HepG2 (cell line): ENCODE data around the gene GMFB. TPM values are rescaled to one million over a fixed set of nuclear protein-coding genes. Genes with fewer than 3 reads are reported as not detected.

ENCODE experiments used
- BRCA1 ChIP-seq: sonication (generic); formaldehyde crosslinking; IDR thresholded peaks from 2 replicates; pipeline ENCODE4 v1.4.0; 2020; ENCODE audit warnings: missing genetic modification reagents
- GLI4 ChIP-seq: sonication (generic); formaldehyde crosslinking; IDR thresholded peaks from 2 replicates; pipeline ENCODE4 v1.5.1; 2020; ENCODE audit warnings: missing genetic modification reagents, mild to moderate bottlenecking, moderate library complexity, borderline replicate concordance
- HNRNPL ChIP-seq: fragments of 200-400 bp; formaldehyde crosslinking; IDR thresholded peaks from 2 replicates; pipeline ENCODE4 v1.6.1; 2017; ENCODE audit warnings: mild to moderate bottlenecking, low read depth, low read length
- MAF1 ChIP-seq: sonication (generic); formaldehyde crosslinking; IDR thresholded peaks from 2 replicates; pipeline ENCODE4 v1.5.0; 2020; ENCODE audit warnings: missing genetic modification reagents, borderline replicate concordance
- MEF2D ChIP-seq: sonication (generic); formaldehyde crosslinking; IDR thresholded peaks from 2 replicates; pipeline ENCODE4 v1.5.1; 2020; ENCODE audit warnings: mild to moderate bottlenecking, missing genetic modification reagents
- NFYB ChIP-seq: sonication (generic); formaldehyde crosslinking; IDR thresholded peaks from 2 replicates; pipeline ENCODE4 v1.4.0; 2020; ENCODE audit warnings: missing genetic modification reagents
- PHB2 ChIP-seq: fragments of 450-650 bp; IDR thresholded peaks from 2 replicates; pipeline ENCODE4 v1.6.1; 2018; ENCODE audit not compliant: partially characterized antibody
- RFX3 ChIP-seq: IDR thresholded peaks from 2 replicates; pipeline ENCODE4 v1.6.1; 2016; ENCODE audit warnings: missing biosample characterization, missing genetic modification reagents
- RFX5 ChIP-seq: IDR thresholded peaks from 2 replicates; pipeline ENCODE4 v1.6.1; 2011; ENCODE audit warnings: low read depth, low read length, improper control_type of control experiment
- TBL1XR1 ChIP-seq: fragments of 150-350 bp; IDR thresholded peaks from 2 replicates; pipeline ENCODE4 v1.6.1; 2014; ENCODE audit warnings: borderline replicate concordance, low read length; ENCODE audit not compliant: partially characterized antibody
- ZKSCAN8 ChIP-seq: IDR thresholded peaks from 2 replicates; pipeline ENCODE4 v1.6.1; 2016; ENCODE audit warnings: borderline replicate concordance, missing genetic modification reagents, missing compliant biosample characterization
- ZNF329 ChIP-seq: sonication (generic); formaldehyde crosslinking; IDR thresholded peaks from 2 replicates; pipeline ENCODE4 v1.9.0; 2021; ENCODE audit warnings: low read depth, mild to moderate bottlenecking, missing genetic modification reagents
- ZNF644 ChIP-seq: IDR thresholded peaks from 2 replicates; pipeline ENCODE4 v1.6.1; 2016; ENCODE audit warnings: low read depth
- ZNF782 ChIP-seq: sonication (generic); formaldehyde crosslinking; IDR thresholded peaks from 2 replicates; pipeline ENCODE4 v1.4.0; 2020; ENCODE audit warnings: missing genetic modification reagents, mild to moderate bottlenecking, borderline replicate concordance
- ZNF883 ChIP-seq: sonication (generic); formaldehyde crosslinking; IDR thresholded peaks from 2 replicates; pipeline ENCODE4 v1.5.1; 2020; ENCODE audit warnings: mild to moderate bottlenecking, missing genetic modification reagents; ENCODE audit errors: not compliant biosample characterization
- ZSCAN30 ChIP-seq: sonication (generic); formaldehyde crosslinking; IDR thresholded peaks from 2 replicates; pipeline ENCODE4 v1.5.0; 2020; ENCODE audit warnings: mild to moderate bottlenecking, missing genetic modification reagents
- polyA plus RNA-seq, 8 experiments: library from polyadenylated mRNA; depleted of rRNA in 3 of 8; stranded (reverse) in 7 of 8; unstranded in 1 of 8; fragments of >200 nt; fragmentation: Illumina TruSeq in 4 of 8; extraction: Trizol in 4 of 8; gene quantifications; 2 replicates each; pipeline versions ENCODE4 v1.2.1 to v1.2.3, GENCODE V29; 2011 to 2016; ENCODE audit warnings: low read depth in 4 of 8, missing spikeins in 1 of 8, mixed read lengths in 1 of 8; ENCODE audit not compliant: insufficient read depth in 1 of 8
- total RNA-seq, 5 experiments: library from RNA; depleted of rRNA; stranded (reverse); fragments of >200 nt; fragmentation: Illumina TruSeq; extraction: Trizol; gene quantifications; 2 replicates each; pipeline ENCODE4 v1.2.3, GENCODE V29; 2016; ENCODE audit warnings: low read depth in 1 of 5
- TF ChIP-seq, protein P1 (sequence below): sonication (generic); formaldehyde crosslinking; IDR thresholded peaks from 2 replicates; pipeline ENCODE4 v1.5.0; 2020; ENCODE audit warnings: missing genetic modification reagents, mild to moderate bottlenecking, borderline replicate concordance
- TF ChIP-seq, protein P2 (sequence below): sonication (generic); formaldehyde crosslinking; IDR thresholded peaks from 2 replicates; pipeline ENCODE4 v1.5.1; 2020; ENCODE audit warnings: mild to moderate bottlenecking, missing genetic modification reagents, borderline replicate concordance
- TF ChIP-seq, protein P3 (sequence below): sonication (generic); formaldehyde crosslinking; IDR thresholded peaks from 2 replicates; pipeline ENCODE4 v1.5.0; 2020; ENCODE audit warnings: mild to moderate bottlenecking, missing genetic modification reagents

Gene GMFB
- total and polyA plus RNA-seq, 2 of the 13 experiments (the other 11 are each of a cell fraction or from before 2014, with no cell fraction given): 17.3 to 68.2 TPM

DNA sequence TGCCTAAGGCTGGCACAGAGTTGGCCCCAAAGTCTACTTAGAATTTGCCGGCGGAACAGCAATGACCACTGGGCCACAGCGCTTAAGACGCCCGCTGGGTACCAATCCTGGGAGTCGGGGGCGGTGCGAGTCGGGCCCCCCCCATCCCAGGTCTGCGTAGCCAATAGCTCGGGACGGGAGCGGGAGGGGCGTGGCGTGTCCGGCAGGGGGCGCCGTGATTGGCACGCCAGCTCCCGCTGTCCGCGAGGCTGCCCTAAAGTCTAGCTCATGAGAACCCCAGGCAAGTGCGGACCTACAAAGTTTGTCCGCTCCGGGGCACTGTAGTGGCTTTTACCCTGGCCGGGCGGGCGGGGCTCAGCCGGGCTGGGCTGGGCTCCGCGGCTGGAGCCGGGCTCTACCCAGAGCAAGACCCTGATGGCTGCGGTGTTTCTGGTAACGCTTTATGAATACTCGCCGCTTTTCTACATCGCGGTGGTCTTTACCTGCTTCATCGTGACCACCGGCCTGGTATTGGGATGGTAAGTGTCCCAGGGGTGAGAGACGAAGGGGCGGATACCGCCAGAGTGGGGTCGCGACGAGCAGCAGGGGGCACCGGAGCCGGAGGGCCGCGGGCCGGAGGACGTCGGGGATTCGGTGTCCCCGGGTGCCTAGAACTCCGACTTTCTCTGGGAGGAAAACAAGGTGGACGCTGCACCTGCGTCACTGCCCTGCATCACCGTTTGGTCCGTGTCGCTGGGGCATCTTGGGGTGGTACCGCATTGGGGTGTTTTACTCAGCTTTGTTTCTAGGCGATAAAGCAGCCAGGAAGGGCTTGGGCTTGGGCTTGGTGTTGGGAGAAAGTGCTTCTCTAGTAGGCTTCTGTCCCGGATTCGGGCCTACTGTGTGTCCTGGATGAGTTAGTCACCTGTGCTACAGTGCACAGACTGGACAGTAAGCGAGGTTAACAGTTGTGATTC, 21.0 kb upstream of the GMFB start, which contains the start of gene CGRRF1 (continued):
- TF ChIP-seq, protein P1, sequence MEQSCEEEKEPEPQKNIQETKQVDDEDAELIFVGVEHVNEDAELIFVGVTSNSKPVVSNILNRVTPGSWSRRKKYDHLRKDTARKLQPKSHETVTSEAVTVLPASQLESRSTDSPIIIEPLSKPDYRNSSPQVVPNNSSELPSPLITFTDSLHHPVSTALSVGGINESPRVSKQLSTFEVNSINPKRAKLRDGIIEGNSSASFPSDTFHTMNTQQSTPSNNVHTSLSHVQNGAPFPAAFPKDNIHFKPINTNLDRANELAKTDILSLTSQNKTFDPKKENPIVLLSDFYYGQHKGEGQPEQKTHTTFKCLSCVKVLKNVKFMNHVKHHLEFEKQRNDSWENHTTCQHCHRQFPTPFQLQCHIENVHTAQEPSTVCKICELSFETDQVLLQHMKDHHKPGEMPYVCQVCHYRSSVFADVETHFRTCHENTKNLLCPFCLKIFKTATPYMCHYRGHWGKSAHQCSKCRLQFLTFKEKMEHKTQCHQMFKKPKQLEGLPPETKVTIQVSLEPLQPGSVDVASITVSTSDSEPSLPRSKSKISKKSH (CRISPR knock-in tag): no peak
- TF ChIP-seq HNRNPL (0 out of 2 replicates have a peak, but pooled peaks have one; percentile 52), ZNF883 (CRISPR knock-in tag) (peak; percentile 88), BRCA1 (peak; percentile 87), ZNF644 (CRISPR knock-in tag) (no peak), MAF1 (CRISPR knock-in tag) (no peak), ZNF329 (CRISPR knock-in tag) (no peak), PHB2 (no peak), NFYB (CRISPR knock-in tag) (peak; percentile 81), TBL1XR1 (peak; percentile 44), ZSCAN30 (CRISPR knock-in tag) (0 out of 2 replicates have a peak, but pooled peaks have one; percentile 34), RFX5 (peak; percentile 32; the same call in 1 of the 2 replicates), ZNF782 (CRISPR knock-in tag) (0 out of 2 replicates have a peak, but pooled peaks have one; percentile 22), RFX3 (no peak), ZKSCAN8 (CRISPR knock-in tag) (no peak; the same call in none of the 2 replicates), MEF2D (CRISPR knock-in tag) (peak; percentile 75; the same call in 1 of the 2 replicates), GLI4 (CRISPR knock-in tag) (peak; percentile 88; the same call in 1 of the 2 replicates)
- TF ChIP-seq, protein P2, sequence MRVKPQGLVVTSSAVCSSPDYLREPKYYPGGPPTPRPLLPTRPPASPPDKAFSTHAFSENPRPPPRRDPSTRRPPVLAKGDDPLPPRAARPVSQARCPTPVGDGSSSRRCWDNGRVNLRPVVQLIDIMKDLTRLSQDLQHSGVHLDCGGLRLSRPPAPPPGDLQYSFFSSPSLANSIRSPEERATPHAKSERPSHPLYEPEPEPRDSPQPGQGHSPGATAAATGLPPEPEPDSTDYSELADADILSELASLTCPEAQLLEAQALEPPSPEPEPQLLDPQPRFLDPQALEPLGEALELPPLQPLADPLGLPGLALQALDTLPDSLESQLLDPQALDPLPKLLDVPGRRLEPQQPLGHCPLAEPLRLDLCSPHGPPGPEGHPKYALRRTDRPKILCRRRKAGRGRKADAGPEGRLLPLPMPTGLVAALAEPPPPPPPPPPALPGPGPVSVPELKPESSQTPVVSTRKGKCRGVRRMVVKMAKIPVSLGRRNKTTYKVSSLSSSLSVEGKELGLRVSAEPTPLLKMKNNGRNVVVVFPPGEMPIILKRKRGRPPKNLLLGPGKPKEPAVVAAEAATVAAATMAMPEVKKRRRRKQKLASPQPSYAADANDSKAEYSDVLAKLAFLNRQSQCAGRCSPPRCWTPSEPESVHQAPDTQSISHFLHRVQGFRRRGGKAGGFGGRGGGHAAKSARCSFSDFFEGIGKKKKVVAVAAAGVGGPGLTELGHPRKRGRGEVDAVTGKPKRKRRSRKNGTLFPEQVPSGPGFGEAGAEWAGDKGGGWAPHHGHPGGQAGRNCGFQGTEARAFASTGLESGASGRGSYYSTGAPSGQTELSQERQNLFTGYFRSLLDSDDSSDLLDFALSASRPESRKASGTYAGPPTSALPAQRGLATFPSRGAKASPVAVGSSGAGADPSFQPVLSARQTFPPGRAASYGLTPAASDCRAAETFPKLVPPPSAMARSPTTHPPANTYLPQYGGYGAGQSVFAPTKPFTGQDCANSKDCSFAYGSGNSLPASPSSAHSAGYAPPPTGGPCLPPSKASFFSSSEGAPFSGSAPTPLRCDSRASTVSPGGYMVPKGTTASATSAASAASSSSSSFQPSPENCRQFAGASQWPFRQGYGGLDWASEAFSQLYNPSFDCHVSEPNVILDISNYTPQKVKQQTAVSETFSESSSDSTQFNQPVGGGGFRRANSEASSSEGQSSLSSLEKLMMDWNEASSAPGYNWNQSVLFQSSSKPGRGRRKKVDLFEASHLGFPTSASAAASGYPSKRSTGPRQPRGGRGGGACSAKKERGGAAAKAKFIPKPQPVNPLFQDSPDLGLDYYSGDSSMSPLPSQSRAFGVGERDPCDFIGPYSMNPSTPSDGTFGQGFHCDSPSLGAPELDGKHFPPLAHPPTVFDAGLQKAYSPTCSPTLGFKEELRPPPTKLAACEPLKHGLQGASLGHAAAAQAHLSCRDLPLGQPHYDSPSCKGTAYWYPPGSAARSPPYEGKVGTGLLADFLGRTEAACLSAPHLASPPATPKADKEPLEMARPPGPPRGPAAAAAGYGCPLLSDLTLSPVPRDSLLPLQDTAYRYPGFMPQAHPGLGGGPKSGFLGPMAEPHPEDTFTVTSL (CRISPR knock-in tag): no peak; the same call in 1 of the 2 replicates
- TF ChIP-seq, protein P3, sequence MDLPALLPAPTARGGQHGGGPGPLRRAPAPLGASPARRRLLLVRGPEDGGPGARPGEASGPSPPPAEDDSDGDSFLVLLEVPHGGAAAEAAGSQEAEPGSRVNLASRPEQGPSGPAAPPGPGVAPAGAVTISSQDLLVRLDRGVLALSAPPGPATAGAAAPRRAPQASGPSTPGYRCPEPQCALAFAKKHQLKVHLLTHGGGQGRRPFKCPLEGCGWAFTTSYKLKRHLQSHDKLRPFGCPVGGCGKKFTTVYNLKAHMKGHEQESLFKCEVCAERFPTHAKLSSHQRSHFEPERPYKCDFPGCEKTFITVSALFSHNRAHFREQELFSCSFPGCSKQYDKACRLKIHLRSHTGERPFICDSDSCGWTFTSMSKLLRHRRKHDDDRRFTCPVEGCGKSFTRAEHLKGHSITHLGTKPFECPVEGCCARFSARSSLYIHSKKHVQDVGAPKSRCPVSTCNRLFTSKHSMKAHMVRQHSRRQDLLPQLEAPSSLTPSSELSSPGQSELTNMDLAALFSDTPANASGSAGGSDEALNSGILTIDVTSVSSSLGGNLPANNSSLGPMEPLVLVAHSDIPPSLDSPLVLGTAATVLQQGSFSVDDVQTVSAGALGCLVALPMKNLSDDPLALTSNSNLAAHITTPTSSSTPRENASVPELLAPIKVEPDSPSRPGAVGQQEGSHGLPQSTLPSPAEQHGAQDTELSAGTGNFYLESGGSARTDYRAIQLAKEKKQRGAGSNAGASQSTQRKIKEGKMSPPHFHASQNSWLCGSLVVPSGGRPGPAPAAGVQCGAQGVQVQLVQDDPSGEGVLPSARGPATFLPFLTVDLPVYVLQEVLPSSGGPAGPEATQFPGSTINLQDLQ (CRISPR knock-in tag): no peak
